DND-41 (cell line): ENCODE results near the gene FAF1.

Experiments used
- ATAC-seq: fragments of 200-7000 bp; cut with Tn5 transposase; 3 replicates; pipeline ENCODE4 v1.9.1; 2021; ENCODE audit warnings: low read depth; ENCODE audit not compliant: insufficient read depth
- DNase-seq: peaks from one replicate; pipeline ENCODE4 v3.0.0-alpha.2; 2020
- H2AFZ ChIP-seq: 2 replicates; pipeline ENCODE4 v1.6.0; 2012; ENCODE audit warnings: low read depth, low read length
- H3K27ac ChIP-seq: 2 replicates; pipeline ENCODE4 v1.5.1; 2012; ENCODE audit warnings: low read length, inconsistent platforms
- H3K27me3 ChIP-seq: fragments of 200-600 bp; sonication (generic); 2 replicates; pipeline ENCODE4 v1.6.0; 2012; ENCODE audit warnings: low read length, mild to moderate bottlenecking, inconsistent platforms; ENCODE audit not compliant: insufficient read depth, poor library complexity
- H3K36me3 ChIP-seq: 2 replicates; pipeline ENCODE4 v1.5.1; 2012; ENCODE audit warnings: low read length, inconsistent platforms; ENCODE audit not compliant: insufficient read depth
- H3K4me1 ChIP-seq: 2 replicates; pipeline ENCODE4 v1.5.1; 2012; ENCODE audit warnings: mild to moderate bottlenecking, low read length; ENCODE audit not compliant: insufficient read depth
- H3K4me2 ChIP-seq: 2 replicates; pipeline ENCODE4 v1.6.0; 2012; ENCODE audit warnings: mild to moderate bottlenecking, moderate library complexity, low read length, inconsistent platforms; ENCODE audit not compliant: insufficient read depth
- H3K4me3 ChIP-seq, 2 experiments: fragments of 200-600 bp in 1 of 2; shearing (Covaris generic) in 1 of 2; 2 replicates each; pipeline ENCODE4 v1.5.1; 2012 to 2016; ENCODE audit warnings: inconsistent platforms in 2 of 2, low read length in 2 of 2, mild to moderate bottlenecking in 2 of 2, low read depth in 1 of 2, moderate library complexity in 1 of 2
- H3K79me2 ChIP-seq: 2 replicates; pipeline ENCODE4 v1.6.0; 2012; ENCODE audit warnings: low read length, inconsistent platforms; ENCODE audit not compliant: insufficient read depth
- H3K9ac ChIP-seq: 2 replicates; pipeline ENCODE4 v1.6.0; 2012; ENCODE audit warnings: low read depth, mild to moderate bottlenecking, inconsistent platforms, low read length, moderate library complexity
- H3K9me3 ChIP-seq: 2 replicates; pipeline ENCODE4 v1.5.1; 2012; ENCODE audit warnings: low read length, moderate library complexity, mild to moderate bottlenecking, inconsistent platforms; ENCODE audit not compliant: insufficient read depth, severe bottlenecking
- H4K20me1 ChIP-seq: 2 replicates; pipeline ENCODE4 v1.6.0; 2012; ENCODE audit warnings: low read length; ENCODE audit not compliant: insufficient read depth
- CTCF ChIP-seq: IDR thresholded peaks from 2 replicates; pipeline ENCODE4 v1.5.1; 2012; ENCODE audit warnings: borderline replicate concordance, low read length, moderate library complexity, mild to moderate bottlenecking; ENCODE audit not compliant: poor library complexity, severe bottlenecking; ENCODE audit errors: extremely low read depth
- EZH2 ChIP-seq: IDR thresholded peaks from 3 replicates; pipeline ENCODE4 v1.6.1; 2012; ENCODE audit warnings: borderline replicate concordance, low read depth, mild to moderate bottlenecking, moderate library complexity, low read length, inconsistent platforms; ENCODE audit not compliant: severe bottlenecking

Gene FAF1

GRCh38 chr1:50415235-50416149 is 544.6 kb downstream of the FAF1 start:
- no peak overlapping the region for H3K4me3 ChIP-seq
- H4K20me1 ChIP-seq = no peaks in the 10 kb centered on the region
- no peak overlapping the region for H3K27ac ChIP-seq
- no peaks in the 10 kb centered on the region for H3K36me3 ChIP-seq
- H3K79me2 ChIP-seq = no peaks in the 10 kb centered on the region
- H3K9me3 ChIP-seq = no peaks in the 10 kb centered on the region
- H3K27me3 ChIP-seq = no peaks in the 10 kb centered on the region
- H2AFZ ChIP-seq = no peak overlapping the region
- no peaks in the 10 kb centered on the region for H3K4me1 ChIP-seq
- no peak for TF ChIP-seq EZH2
- no peak for TF ChIP-seq CTCF
- H3K4me2 ChIP-seq = no peak overlapping the region
- ATAC-seq (no peak), DNase-seq (no peak)
- H3K9ac ChIP-seq = no peak overlapping the region

- Histone ChIP-seq H2AFZ (no peak overlapping the region), H4K20me1 (no peaks in the 10 kb centered on the region), H3K9ac (no peak overlapping the region), H3K36me3 (no peaks in the 10 kb centered on the region), H3K4me3 (no peak overlapping the region), H3K4me1 (no peaks in the 10 kb centered on the region), H3K79me2 (no peaks in the 10 kb centered on the region), H3K27ac (no peak overlapping the region), H3K9me3 (no peaks in the 10 kb centered on the region), H3K4me2 (no peak overlapping the region), H3K27me3 (no peaks in the 10 kb centered on the region)
- ATAC-seq = no peak
- no peak for DNase-seq
- no peak for TF ChIP-seq CTCF
- no peak for TF ChIP-seq EZH2
These were observed 545.2 kb downstream of the FAF1 start for GRCh38 chr1:50414853-50415234.

GRCh38 chr1:50412813-50413476 is 547.1 kb downstream of the FAF1 start:
- Histone ChIP-seq H3K4me3 (no peak overlapping the region), H4K20me1 (no peaks in the 10 kb centered on the region), H3K27ac (no peak overlapping the region), H3K4me2 (no peak overlapping the region), H3K36me3 (no peaks in the 10 kb centered on the region), H3K9me3 (no peaks in the 10 kb centered on the region), H3K79me2 (no peaks in the 10 kb centered on the region), H3K9ac (no peak overlapping the region), H2AFZ (no peak overlapping the region), H3K4me1 (no peaks in the 10 kb centered on the region), H3K27me3 (no peaks in the 10 kb centered on the region)
- DNase-seq = no peak
- no peak for TF ChIP-seq EZH2
- no peak for TF ChIP-seq CTCF
- no peak for ATAC-seq
